DOHH2 (cell line): Measurements from ENCODE around the gene ATG4A.

Experiments
- H3F3A ChIP-seq: fragments of 200-600 bp; sonication (generic), shearing (Covaris generic); 2 replicates; pipeline ENCODE4 v1.6.0; 2016; ENCODE audit warnings: antibody characterized with exemption, mild to moderate bottlenecking; ENCODE audit not compliant: control insufficient read depth, insufficient read depth
- H3K27ac ChIP-seq: fragments of 200-600 bp; sonication (generic); 2 replicates; pipeline ENCODE4 v1.5.1; 2014; ENCODE audit warnings: low read depth, mild to moderate bottlenecking, low read length, moderate library complexity
- H3K27me3 ChIP-seq: fragments of 200-600 bp; sonication (generic); 2 replicates; pipeline ENCODE4 v1.6.1; 2014; ENCODE audit warnings: mild to moderate bottlenecking, low read length, mixed read lengths; ENCODE audit not compliant: control insufficient read depth
- H3K36me3 ChIP-seq: fragments of 200-600 bp; sonication (generic); 2 replicates; pipeline ENCODE4 v1.6.1; 2014; ENCODE audit warnings: mild to moderate bottlenecking, low read length, moderate library complexity, mixed read lengths; ENCODE audit not compliant: control insufficient read depth
- H3K4me1 ChIP-seq: fragments of 200-600 bp; sonication (generic); 2 replicates; pipeline ENCODE4 v1.6.1; 2014; ENCODE audit warnings: mild to moderate bottlenecking, low read length, mixed read lengths; ENCODE audit not compliant: control insufficient read depth
- H3K4me2 ChIP-seq: fragments of 200-600 bp; sonication (generic); 2 replicates; pipeline ENCODE4 v1.6.0; 2014; ENCODE audit warnings: mild to moderate bottlenecking, low read length, moderate library complexity
- H3K4me3 ChIP-seq: fragments of 200-600 bp; sonication (generic); 2 replicates; pipeline ENCODE4 v1.5.1; 2014; ENCODE audit warnings: mild to moderate bottlenecking, low read length, mixed read lengths
- H3K79me2 ChIP-seq: fragments of 200-600 bp; sonication (generic); 2 replicates; pipeline ENCODE4 v1.6.1; 2014; ENCODE audit warnings: mild to moderate bottlenecking, low read length, mixed read lengths; ENCODE audit not compliant: control insufficient read depth
- H3K9me2 ChIP-seq: fragments of 200-600 bp; sonication (generic); replicated peaks from 2 replicates; pipeline ENCODE4 v1.6.1; 2014; ENCODE audit warnings: mild to moderate bottlenecking, low read length, mixed read lengths; ENCODE audit not compliant: control insufficient read depth
- H3K9me3 ChIP-seq: fragments of 200-600 bp; sonication (generic); 2 replicates; pipeline ENCODE4 v1.6.1; 2014; ENCODE audit warnings: antibody characterized with exemption, low read length, mixed read lengths; ENCODE audit not compliant: control insufficient read depth, insufficient read depth
- H4K20me1 ChIP-seq: fragments of 200-600 bp; sonication (generic); 2 replicates; pipeline ENCODE4 v1.6.0; 2014; ENCODE audit warnings: low read depth, mild to moderate bottlenecking, antibody characterized with exemption, low read length, moderate library complexity; ENCODE audit not compliant: control insufficient read depth, insufficient read depth
- CTCF ChIP-seq: fragments of 200-600 bp; sonication (generic); IDR thresholded peaks from one replicate; pipeline ENCODE4 v1.5.1; 2014; ENCODE audit warnings: antibody characterized with exemption, mild to moderate bottlenecking, low read depth, low read length; ENCODE audit not compliant: poor library complexity, severe bottlenecking
- EZH2phosphoT487 ChIP-seq: fragments of 200-600 bp; sonication (generic); IDR thresholded peaks from 2 replicates; pipeline ENCODE4 v1.6.1; 2017; ENCODE audit warnings: borderline replicate concordance, mild to moderate bottlenecking, antibody characterized with exemption, low read length, moderate library complexity, mixed read lengths

Gene ATG4A

GRCh38 chrX:108064613-108065012, 27.0 kb upstream of the ATG4A start:
- TF ChIP-seq EZH2phosphoT487 (no peak), CTCF (no peak)
- no peaks in the 10 kb centered on the region for H3K9me3 ChIP-seq
- no peak overlapping the region for H3K4me3 ChIP-seq
- H3K4me1 ChIP-seq = no peaks in the 10 kb centered on the region
- no peaks in the 10 kb centered on the region for H3K79me2 ChIP-seq
- H3F3A ChIP-seq = no peaks in the 10 kb centered on the region
- H3K4me2 ChIP-seq = no peak overlapping the region
- no peaks in the 10 kb centered on the region for H4K20me1 ChIP-seq
- H3K27ac ChIP-seq = no peak overlapping the region
- H3K9me2 ChIP-seq = no peaks in the 10 kb centered on the region
- no peaks in the 10 kb centered on the region for H3K36me3 ChIP-seq
- no peaks in the 10 kb centered on the region for H3K27me3 ChIP-seq

- no peaks in the 10 kb centered on the region for H3K27me3 ChIP-seq
- no peak for TF ChIP-seq CTCF
- TF ChIP-seq EZH2phosphoT487 = no peak
- H3K4me2 ChIP-seq = no peak overlapping the region
Observed at GRCh38 chrX:108068121-108068520, 23.5 kb upstream of the ATG4A start.

GRCh38 chrX:108070891-108071290, 20.7 kb upstream of the ATG4A start:
- H3F3A ChIP-seq = no peaks in the 10 kb centered on the region
- TF ChIP-seq CTCF = no peak
- no peak for TF ChIP-seq EZH2phosphoT487
- H3K79me2 ChIP-seq = no peaks in the 10 kb centered on the region
- no peaks in the 10 kb centered on the region for H3K27me3 ChIP-seq
- no peaks in the 10 kb centered on the region for H4K20me1 ChIP-seq
- no peaks in the 10 kb centered on the region for H3K36me3 ChIP-seq
- H3K4me1 ChIP-seq = no peaks in the 10 kb centered on the region
- no peak overlapping the region for H3K4me3 ChIP-seq
- H3K9me3 ChIP-seq = no peaks in the 10 kb centered on the region
- H3K9me2 ChIP-seq = no peaks in the 10 kb centered on the region
- no peak overlapping the region for H3K4me2 ChIP-seq
- no peak overlapping the region for H3K27ac ChIP-seq

More at GRCh38 chrX:108068121-108068520, 23.5 kb upstream of the ATG4A start:
- no peaks in the 10 kb centered on the region for H3K9me2 ChIP-seq
- no peaks in the 10 kb centered on the region for H3K79me2 ChIP-seq
- no peaks in the 10 kb centered on the region for H3K36me3 ChIP-seq
- H3K4me3 ChIP-seq = no peak overlapping the region
- H3K4me1 ChIP-seq = no peaks in the 10 kb centered on the region
- H3F3A ChIP-seq = no peaks in the 10 kb centered on the region
- H3K27ac ChIP-seq = no peak overlapping the region
- H3K9me3 ChIP-seq = no peaks in the 10 kb centered on the region
- no peaks in the 10 kb centered on the region for H4K20me1 ChIP-seq

GRCh38 chrX:108071578-108071977, 20.0 kb upstream of the ATG4A start:
- Histone ChIP-seq H3K4me1 (no peaks in the 10 kb centered on the region), H3K27ac (no peak overlapping the region), H3K36me3 (no peaks in the 10 kb centered on the region), H3K27me3 (no peaks in the 10 kb centered on the region), H3K79me2 (no peaks in the 10 kb centered on the region), H3K9me2 (no peaks in the 10 kb centered on the region), H3K4me2 (no peak overlapping the region), H3K4me3 (no peak overlapping the region), H4K20me1 (no peaks in the 10 kb centered on the region), H3F3A (no peaks in the 10 kb centered on the region), H3K9me3 (no peaks in the 10 kb centered on the region)
- TF ChIP-seq CTCF (no peak), EZH2phosphoT487 (no peak)
